Measurements from ENCODE around the gene ZSCAN9.

DNA sequence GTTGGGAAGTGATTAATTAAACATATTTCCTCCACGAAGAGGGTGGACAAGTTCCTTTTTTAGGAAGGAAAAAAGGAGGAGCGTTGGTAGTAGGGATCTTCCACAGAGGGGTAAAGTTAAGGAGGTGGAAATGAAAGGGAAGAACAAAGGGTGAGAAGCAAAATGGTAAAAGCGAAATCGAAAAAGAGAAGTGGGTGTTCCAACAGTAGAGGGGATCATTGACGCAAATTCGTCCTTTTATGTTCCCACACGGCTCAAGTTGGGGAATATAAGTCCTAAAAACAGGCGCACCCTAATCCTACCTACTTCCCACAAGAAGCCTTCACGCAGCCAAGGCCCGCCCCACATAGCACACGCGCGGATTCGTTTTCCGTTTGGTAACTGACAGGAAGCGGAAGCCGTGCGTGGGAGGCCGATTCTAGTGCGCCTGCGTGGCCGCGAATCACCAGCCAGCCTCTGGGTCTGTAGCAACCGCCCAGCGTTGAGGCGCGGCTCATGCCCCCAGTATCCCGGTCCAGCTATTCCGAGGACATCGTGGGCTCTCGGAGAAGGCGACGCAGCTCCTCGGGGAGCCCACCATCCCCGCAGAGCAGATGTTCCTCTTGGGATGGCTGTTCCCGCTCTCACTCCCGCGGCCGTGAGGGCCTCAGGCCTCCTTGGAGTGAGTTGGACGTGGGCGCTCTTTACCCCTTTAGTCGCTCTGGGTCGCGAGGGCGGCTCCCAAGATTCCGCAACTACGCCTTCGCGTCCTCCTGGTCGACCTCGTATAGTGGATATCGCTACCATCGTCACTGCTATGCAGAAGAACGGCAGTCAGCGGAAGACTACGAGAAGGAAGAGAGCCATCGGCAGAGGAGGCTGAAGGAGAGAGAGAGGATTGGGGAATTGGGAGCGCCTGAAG, 34.1 kb downstream of the ZSCAN9 start, which contains the start of gene NKAPL:
- TF ChIP-seq POLR2AphosphoS5 (IDR thresholded peaks at IDR 0.05; ENCODE audit: low read depth, low read length) (no peak), SIN3A (IDR thresholded peaks at IDR 0.05; ENCODE audit: borderline replicate concordance, insufficient read depth, low read depth, low read length) (no peak), TCF7L2 (IDR thresholded peaks at IDR 0.05; ENCODE audit: low read depth, low read length) (no peak)
- TF ChIP-seq, protein P1, sequence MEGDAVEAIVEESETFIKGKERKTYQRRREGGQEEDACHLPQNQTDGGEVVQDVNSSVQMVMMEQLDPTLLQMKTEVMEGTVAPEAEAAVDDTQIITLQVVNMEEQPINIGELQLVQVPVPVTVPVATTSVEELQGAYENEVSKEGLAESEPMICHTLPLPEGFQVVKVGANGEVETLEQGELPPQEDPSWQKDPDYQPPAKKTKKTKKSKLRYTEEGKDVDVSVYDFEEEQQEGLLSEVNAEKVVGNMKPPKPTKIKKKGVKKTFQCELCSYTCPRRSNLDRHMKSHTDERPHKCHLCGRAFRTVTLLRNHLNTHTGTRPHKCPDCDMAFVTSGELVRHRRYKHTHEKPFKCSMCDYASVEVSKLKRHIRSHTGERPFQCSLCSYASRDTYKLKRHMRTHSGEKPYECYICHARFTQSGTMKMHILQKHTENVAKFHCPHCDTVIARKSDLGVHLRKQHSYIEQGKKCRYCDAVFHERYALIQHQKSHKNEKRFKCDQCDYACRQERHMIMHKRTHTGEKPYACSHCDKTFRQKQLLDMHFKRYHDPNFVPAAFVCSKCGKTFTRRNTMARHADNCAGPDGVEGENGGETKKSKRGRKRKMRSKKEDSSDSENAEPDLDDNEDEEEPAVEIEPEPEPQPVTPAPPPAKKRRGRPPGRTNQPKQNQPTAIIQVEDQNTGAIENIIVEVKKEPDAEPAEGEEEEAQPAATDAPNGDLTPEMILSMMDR (IDR thresholded peaks at IDR 0.05), result no peak
- TF ChIP-seq, protein P2, sequence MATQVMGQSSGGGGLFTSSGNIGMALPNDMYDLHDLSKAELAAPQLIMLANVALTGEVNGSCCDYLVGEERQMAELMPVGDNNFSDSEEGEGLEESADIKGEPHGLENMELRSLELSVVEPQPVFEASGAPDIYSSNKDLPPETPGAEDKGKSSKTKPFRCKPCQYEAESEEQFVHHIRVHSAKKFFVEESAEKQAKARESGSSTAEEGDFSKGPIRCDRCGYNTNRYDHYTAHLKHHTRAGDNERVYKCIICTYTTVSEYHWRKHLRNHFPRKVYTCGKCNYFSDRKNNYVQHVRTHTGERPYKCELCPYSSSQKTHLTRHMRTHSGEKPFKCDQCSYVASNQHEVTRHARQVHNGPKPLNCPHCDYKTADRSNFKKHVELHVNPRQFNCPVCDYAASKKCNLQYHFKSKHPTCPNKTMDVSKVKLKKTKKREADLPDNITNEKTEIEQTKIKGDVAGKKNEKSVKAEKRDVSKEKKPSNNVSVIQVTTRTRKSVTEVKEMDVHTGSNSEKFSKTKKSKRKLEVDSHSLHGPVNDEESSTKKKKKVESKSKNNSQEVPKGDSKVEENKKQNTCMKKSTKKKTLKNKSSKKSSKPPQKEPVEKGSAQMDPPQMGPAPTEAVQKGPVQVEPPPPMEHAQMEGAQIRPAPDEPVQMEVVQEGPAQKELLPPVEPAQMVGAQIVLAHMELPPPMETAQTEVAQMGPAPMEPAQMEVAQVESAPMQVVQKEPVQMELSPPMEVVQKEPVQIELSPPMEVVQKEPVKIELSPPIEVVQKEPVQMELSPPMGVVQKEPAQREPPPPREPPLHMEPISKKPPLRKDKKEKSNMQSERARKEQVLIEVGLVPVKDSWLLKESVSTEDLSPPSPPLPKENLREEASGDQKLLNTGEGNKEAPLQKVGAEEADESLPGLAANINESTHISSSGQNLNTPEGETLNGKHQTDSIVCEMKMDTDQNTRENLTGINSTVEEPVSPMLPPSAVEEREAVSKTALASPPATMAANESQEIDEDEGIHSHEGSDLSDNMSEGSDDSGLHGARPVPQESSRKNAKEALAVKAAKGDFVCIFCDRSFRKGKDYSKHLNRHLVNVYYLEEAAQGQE (IDR thresholded peaks at IDR 0.05; ENCODE audit: insufficient read depth in 1 of 2, low read depth in 2 of 2, low read length in 1 of 2), result no peak
